LHCN-M2 (cell line): ENCODE results near the gene SLC2A14. TPM values are rescaled to one million over a fixed set of nuclear protein-coding genes. Genes with fewer than 3 reads are reported as not detected.
A peak's percentile ranks its signal among the peaks of the same experiment; 100 is the strongest.
"Not testable (repeated sequence)": the region's sequence is repeated elsewhere in the genome, so short reads cannot be mapped to it uniquely, and the experiment has no call there.

Source experiments
- DNase-seq: peaks from one replicate; pipeline ENCODE4 v3.0.0-alpha.2; 2012; ENCODE audit warnings: low read depth
- total RNA-seq: library from RNA; depleted of rRNA; stranded (reverse); fragments of >200 nt; gene quantifications from 2 replicates; pipeline ENCODE4 v1.2.3, GENCODE V29; 2014

SLC2A14 gene
- total RNA-seq, 1 experiment from 2014 or later, result not detected

- DNase-seq, result no peak
Observed at GRCh38 chr12:7834701-7835100, 38.0 kb downstream of the SLC2A14 start.

- no peak for DNase-seq
Observed at GRCh38 chr12:7833831-7834230, 38.9 kb downstream of the SLC2A14 start.

GRCh38 chr12:7833201-7833600, 39.5 kb downstream of the SLC2A14 start:
- DNase-seq, result not testable (repeated sequence)

DNA sequence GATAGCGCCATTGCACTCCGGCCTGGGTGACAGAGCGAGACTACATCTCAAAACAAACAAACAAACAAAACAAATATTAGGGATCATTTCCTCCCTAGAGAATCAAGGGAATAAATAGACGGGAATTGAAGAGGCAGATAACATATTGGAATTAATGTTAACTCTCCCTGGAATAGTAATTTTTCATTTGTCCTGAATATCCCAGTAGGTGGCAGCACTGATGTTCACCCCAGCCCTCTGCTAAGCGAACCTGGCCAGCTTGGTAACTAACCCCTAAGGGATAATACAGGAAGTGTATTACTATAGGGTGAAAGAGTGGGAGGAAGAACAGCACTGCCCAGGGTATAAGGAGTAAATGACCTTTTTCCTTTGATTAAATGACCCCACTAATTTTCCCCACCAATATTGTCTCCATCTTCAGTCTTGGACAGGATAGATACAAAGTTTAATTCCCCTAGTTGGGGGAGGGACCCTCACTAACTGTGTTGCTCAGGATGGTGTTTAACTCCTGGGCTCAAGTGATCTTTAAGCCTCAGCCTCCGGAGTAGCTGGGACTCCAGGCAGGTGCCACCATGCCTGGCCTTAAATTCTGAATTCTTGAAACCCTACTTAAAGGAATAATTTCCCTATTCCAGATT, 40.5 kb downstream of the SLC2A14 start:
- DNase-seq, result peak; percentile 31

DNA sequence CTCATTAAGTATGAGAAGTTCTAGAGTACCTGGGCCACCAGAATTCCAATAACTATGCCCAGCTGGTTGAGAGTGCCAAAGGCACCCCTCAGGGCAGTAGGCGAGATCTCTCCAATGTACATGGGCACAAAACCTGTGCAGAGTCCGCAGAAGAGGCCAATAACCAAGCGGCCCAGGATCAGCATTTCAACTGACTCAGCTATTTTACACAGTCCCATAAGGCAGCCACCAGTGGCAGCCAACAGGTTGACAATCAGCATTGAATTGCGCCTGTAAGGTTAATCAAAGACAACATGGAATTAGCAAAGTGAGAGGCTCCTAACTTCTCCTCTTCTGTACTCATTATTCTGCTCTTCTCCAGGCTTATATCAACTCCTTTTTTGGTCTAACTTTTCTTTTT, 43.0 kb downstream of the SLC2A14 start:
- DNase-seq, result not testable (repeated sequence)

DNA sequence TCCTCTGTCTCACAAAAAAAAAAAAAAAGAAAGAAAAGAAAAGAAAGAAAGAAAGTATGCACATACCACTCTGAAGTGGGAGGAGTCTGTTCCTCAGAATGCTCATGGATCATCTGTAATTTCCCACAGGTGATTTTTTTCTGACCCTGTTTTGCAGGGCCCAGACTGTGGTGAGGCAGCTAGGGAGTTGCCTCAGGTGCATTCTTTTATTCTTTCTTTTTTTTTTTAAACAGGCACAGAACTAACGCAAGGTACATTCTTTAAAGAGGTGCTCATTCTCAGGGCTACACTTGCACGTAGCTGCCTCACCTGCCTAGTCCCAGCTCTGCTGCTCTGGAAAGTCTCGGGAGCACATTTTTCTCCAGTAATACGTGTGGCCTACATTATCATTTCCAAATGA, 47.0 kb downstream of the SLC2A14 start:
- not testable (repeated sequence) for DNase-seq

DNA sequence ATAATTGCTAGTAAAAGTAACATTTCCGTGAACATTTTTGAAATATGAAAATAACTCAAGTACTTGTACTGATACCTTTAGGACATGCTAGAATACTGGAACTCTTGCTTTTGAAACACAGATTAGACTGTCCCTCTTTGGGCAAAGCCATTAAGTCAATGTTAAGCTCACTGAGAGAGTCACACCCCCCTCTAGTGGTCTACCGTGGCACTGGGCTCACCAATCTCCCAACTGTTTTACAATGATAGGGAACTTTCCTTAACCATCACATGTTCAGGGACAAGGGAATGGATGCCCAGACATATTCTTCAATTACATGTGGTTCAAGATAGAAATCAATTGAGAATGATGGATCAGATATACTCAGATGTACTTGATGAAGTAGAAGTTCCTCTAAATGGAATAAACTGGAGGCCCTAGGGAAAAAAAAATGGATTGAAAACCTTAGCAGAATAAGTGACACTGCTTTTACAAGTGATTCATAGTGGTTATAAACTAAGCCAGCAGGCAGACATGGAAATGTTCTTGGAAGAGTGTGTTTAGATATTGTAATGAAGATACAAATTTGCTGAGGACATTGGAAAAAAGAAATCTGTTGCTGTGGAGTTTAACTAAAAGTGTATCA, 65.7 kb downstream of the SLC2A14 start:
- peak; percentile 61 for DNase-seq

DNA sequence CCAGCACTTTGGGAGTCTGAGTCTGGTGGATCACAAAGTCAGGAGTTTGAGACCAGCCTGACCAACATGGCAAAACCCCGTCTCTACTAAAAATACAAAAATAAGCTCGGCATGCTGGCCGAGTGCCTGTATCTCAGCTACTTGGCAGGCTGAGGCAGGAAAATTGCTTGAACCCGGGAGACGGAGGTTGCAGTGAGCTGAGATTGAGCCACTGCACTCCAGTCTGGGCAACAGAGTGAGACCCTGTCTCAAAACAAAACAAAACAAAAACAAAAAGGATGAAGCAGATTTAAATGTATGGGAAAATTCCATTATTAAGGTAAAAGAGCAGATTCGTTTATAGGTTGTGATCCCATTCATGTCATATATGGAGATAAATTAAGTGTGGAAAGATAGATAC, 66.4 kb downstream of the SLC2A14 start:
- not testable (repeated sequence) for DNase-seq

- DNase-seq, result no peak
Observed at GRCh38 chr12:7801460-7801859, 71.3 kb downstream of the SLC2A14 start.

- not testable (repeated sequence) for DNase-seq
Observed at GRCh38 chr12:7798750-7799308, 73.9 kb downstream of the SLC2A14 start.

DNA sequence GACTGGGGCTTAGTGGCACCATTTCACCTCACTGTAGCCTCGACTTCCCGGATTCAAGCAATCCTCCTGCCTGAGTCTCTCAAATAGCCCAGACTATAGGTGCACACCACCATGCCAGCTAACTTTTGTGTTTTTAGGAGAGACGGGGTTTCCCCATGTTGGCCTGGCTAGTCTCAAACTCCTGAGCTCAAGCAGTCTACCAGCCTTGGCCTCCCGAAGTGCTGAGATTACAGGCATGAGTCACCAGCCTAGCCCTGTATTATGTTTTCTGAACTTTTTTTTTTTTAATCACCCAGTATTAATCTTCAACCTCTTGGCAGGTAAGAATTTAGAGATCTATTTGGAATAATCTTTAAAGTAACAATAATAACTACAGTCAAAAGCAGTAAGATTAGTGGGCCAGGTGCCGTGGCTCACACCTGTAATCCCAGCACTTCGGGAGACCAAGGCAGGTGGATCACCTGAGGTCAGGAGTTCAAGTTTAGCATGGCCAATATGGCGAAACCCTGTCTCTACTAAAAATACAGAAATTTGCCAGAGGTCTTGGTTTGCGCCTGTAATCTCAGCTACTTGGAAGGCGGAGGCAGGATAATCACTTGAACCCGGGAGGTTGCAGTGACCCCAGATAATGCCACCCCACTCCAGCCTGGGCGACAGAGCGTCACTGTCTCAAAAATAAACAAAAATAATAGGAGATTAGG, 74.9 kb downstream of the SLC2A14 start:
- DNase-seq, result peak; percentile 3

GRCh38 chr12:7797269-7797668, 75.4 kb downstream of the SLC2A14 start:
- not testable (repeated sequence) for DNase-seq

DNA sequence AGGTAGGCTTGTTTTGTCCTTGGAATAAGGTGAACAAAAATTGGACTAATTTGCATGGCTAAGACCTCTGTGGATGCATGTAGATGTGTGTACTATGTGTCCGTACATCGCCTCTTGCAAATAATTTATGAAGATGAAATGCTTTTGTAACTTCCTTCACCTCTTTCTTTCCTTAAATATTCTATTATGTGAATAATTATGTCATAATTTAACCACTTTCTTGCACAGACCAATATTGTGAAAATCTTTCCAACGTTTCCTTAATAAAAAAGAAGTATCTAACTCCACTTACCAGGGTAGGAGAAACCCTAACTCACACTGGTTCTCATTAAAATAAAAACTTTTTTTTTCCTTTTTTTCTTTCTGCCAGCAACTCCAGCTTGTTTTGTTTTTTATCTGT, 79.5 kb downstream of the SLC2A14 start:
- no peak for DNase-seq

- not testable (repeated sequence) for DNase-seq
Observed at GRCh38 chr12:7788884-7789528, 83.7 kb downstream of the SLC2A14 start, which contains the start of gene NANOG. Gene NANOG, plus strand, starts transcription at chr12:7789402. Its CDS starts 213 bp downstream, at chr12:7789615.

DNA sequence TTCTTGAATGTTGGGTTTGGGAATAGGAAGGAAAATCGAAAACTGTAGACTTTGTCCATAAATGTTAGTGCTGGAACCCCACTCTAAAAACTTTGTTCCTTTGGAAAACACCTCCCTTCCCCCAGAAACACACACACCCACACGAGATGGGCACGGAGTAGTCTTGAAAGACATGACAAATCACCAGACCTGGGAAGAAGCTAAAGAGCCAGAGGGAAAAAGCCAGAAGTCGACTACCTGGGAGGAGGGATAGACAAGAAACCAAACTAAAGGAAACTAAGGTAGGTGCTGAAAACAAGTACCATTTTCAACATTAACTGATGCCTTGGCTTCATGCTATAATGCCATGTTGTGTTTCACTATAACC, 84.4 kb downstream of the SLC2A14 start:
- DNase-seq, result no peak

GRCh38 chr12:7787574-7788293, 85.0 kb downstream of the SLC2A14 start:
- peak; percentile 2 for DNase-seq

DNA sequence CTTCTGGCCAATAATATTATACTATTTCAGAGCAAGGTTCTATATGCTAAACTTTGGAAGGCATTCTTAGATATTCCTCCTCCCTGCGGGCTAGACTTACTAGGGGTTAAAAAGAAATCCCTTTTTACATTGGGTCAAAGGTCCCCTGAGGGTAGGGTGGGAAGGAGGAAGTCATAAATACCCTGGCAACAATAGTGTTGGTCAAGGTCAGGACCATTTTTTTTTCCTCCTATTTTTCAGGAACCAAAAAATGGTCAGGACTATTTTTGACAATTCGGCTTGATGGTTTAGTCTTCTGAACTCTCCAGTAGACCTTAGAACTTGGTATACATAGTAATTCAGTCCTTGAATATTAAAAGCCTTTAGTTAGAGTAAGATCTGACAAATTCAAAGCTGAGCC, 88.0 kb downstream of the SLC2A14 start:
- DNase-seq, result no peak

- not testable (repeated sequence) for DNase-seq
Observed at GRCh38 chr12:7783433-7783832, 89.3 kb downstream of the SLC2A14 start.

DNA sequence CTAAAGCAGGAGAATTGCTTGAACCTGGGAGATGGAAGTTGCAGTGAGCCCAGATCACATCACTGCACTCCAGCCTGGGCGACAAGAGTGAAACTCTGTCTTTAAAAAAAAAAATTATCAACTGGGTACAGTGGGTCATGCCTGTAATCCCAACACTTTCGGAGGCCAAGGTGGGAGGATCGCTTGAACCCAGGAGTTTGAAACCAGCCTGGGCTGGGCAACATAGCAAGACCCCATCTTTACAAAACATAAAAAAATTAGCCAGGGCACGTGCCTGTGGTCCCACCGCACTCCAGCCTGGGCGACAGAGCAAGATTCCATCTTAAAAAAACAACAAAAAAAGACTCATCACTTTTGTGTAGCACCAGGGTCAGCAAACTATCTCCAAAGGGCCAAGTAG, 90.7 kb downstream of the SLC2A14 start:
- DNase-seq, result no peak

DNA sequence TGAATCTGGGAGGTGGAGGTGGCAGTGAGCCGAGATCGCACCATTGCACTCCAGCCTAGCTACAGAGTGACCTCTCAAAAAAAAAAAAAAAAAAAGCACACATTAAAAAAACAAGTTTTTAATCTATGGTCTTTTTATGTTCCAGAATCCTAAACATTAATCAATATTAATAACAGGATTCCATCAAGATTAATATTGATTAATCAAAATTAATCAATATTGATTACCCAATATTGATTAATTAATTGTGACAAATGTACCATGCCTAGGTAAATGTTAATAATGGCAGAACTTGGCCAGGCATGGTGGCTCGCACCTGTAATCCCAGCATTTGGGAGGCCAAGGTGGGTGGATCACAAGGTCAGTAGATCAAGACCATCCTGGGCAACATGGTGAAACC, 91.4 kb downstream of the SLC2A14 start:
- no peak for DNase-seq

GRCh38 chr12:7769999-7770398, 102.7 kb downstream of the SLC2A14 start:
- no peak for DNase-seq
